COLO668 (cell line): ENCODE measurements around the gene HHATL.
A peak's percentile ranks its signal among the peaks of the same experiment; 100 is the strongest.
"Not testable (repeated sequence)": the region's sequence is repeated elsewhere in the genome, so short reads cannot be mapped to it uniquely, and the experiment has no call there.

Experiments
- DNase-seq: peaks from one replicate; lab custom pipeline; 2025; ENCODE audit not compliant: unreplicated experiment; lab: John Stamatoyannopoulos, UW

Gene HHATL

GRCh38 chr3:42734263-42734860, 31.8 kb upstream of the HHATL start:
- DNase-seq = no peak

DNA sequence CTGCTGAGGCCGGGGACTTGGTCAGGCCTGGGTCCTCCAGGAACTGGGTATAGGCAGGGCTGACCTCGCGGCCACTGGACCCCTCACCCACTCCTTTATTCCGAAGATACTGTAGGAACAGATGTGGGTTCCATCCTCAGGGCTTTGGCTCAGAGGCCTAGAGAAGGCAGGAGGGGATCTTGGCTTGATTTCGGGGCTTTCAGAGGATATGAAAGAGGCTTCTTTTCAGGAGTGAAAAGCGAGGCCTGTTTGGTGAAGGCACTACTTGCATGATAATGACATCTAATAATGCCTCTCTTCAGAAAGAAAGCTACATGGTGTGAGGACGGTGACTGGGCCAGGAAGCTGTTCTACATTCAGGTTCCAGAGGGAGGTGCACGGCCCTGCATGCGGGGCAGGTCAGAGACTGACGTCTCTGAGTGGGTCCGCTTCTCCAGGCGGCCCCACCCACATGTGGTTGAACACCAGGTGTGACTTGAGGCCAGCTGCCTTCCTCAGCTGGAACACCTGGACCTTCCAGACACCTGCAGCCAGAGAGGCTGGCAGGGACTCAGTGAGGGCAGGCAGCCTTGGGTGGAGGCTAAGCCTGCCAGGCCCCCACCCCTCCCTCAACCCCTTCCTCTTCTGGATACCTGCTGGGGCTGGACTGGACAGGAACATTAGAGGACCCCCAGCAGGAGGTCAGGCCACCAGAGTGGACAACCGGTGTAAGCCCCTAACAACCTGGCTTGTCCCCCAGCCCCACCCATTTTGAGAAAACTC, 31.1 kb upstream of the HHATL start:
- DNase-seq = peak; percentile 51

- no peak for DNase-seq
These were observed 30.3 kb upstream of the HHATL start for GRCh38 chr3:42732829-42733459.

GRCh38 chr3:42732196-42732828, 29.7 kb upstream of the HHATL start:
- DNase-seq = no peak

- DNase-seq = no peak
These were observed 29.0 kb upstream of the HHATL start for GRCh38 chr3:42731476-42732195.

- no peak for DNase-seq
These were observed 28.3 kb upstream of the HHATL start for GRCh38 chr3:42730706-42731420.

- DNase-seq = no peak
These were observed 27.7 kb upstream of the HHATL start for GRCh38 chr3:42730294-42730693.

DNA sequence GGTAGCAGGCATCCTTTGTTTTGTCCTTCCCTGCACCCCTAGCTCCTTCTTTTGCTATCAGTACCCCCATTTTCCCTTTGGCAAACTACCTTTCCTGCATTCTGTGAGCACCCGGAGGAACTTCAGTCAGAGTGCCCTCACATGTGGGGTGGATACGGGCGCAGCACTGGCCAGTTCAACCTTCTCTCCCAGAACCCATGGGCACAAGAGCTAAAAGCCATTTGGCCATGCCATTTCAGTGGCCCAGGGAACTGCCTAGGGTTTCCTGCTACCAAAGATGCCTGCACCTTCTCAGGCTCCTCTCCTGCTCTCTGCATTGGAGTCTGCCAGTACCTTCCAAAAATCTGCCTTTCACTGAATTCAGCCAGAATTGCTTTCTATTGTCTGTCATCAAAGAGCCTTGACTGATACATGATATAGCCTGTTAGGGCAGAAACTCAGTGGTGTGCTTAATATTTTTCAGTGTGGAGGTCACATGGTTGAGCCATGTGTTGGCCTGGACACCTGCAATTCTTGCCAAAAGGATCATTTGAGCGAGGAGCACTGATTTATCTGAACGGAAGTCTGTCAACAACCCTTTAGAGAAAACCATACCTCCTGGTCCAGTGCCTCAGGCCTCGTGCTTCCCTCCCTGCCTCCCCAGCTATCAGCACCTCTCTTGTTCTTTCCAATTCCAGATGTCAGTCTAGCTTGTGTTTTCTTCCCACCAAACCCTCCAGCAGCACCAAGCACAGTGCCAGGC, 27.0 kb upstream of the HHATL start:
- no peak for DNase-seq

GRCh38 chr3:42728668-42729364, 26.2 kb upstream of the HHATL start:
- no peak for DNase-seq

DNA sequence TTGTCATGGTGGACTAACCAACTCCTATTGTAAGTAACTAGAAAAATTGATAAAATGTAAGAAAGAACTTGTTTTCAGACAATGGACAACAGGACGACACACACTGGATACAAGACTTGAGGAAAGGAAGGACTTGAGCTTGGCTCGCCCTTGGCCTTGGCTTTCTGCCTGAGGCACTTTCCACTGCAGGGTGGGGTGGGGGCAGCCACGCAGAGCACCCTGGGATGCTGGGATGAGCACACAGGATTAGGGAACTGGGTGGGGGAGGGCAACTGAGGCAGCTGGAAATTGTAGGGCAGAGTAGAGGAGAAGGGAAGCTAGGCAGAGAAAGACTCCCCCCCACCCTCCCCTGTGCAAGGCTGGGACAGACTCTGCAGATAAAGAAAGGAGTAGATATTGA, 25.5 kb upstream of the HHATL start:
- DNase-seq = no peak

DNA sequence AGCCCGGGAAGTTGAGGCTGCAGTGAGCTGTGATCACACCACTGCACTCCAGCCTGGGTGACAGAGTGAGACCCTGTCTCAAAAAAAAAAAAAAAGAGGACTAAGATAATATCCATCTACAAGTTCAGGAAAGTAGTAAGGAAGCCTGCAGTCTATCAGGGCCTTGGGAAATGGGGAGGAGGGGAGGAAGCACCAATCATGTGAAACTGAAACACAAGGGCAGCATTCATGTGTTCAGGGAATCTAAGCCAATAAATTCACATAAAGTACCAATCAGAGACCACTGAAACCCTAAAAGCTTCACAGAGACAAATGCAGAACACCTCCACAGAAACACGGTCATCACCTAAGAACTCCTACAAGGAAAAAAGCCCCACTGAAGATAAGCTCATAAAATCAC, 22.9 kb upstream of the HHATL start:
- DNase-seq = no peak

- no peak for DNase-seq
These were observed 20.6 kb upstream of the HHATL start for GRCh38 chr3:42723219-42723618.

DNA sequence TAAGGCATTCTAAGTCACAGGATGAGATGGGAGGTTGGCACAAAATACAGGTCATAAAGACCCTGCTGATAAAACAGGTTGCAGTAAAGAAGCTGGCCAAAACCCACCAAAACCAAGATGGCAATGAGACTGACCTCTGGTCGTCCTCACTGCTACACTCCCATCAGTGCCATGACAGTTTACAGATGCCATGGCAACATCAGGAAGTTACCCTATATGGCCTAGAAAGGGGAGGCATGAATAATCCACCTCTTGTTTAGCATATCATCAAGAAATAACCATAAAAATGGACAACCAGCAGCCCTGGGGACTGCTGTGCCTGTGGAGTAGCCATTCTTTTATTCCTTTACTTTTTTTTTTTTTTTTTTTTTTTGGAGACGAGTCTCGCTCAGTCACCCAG, 19.8 kb upstream of the HHATL start:
- DNase-seq = not testable (repeated sequence)

- no peak for DNase-seq
These were observed 19.1 kb upstream of the HHATL start for GRCh38 chr3:42721690-42722089.

DNA sequence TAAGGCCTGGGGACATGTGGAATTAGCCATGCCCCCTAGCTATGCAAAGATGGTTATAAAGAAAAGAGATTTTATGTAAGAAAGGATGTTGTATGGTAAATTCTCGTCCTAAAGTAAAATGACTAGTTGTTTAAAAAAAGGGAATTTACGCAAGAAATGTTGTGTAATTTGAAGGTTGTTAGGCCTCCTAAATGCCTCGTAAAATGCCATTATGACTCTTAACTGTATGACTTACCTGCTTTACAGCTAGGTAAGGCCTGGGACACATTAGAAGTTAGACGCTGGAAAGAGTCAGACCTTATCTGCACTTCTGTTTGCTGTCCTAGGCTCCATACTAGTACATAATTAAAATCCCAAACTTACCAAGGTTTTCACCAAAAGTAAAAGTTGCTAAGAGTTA, 17.5 kb upstream of the HHATL start:
- no peak for DNase-seq

GRCh38 chr3:42719002-42719401, 16.4 kb upstream of the HHATL start:
- no peak for DNase-seq

GRCh38 chr3:42718338-42718737, 15.7 kb upstream of the HHATL start:
- DNase-seq = no peak

- DNase-seq = no peak
These were observed 14.7 kb upstream of the HHATL start for GRCh38 chr3:42717306-42717705.

- no peak for DNase-seq
These were observed 11.7 kb upstream of the HHATL start for GRCh38 chr3:42714171-42714852.
